ENCODE results near the gene GLTPD2.

DNA sequence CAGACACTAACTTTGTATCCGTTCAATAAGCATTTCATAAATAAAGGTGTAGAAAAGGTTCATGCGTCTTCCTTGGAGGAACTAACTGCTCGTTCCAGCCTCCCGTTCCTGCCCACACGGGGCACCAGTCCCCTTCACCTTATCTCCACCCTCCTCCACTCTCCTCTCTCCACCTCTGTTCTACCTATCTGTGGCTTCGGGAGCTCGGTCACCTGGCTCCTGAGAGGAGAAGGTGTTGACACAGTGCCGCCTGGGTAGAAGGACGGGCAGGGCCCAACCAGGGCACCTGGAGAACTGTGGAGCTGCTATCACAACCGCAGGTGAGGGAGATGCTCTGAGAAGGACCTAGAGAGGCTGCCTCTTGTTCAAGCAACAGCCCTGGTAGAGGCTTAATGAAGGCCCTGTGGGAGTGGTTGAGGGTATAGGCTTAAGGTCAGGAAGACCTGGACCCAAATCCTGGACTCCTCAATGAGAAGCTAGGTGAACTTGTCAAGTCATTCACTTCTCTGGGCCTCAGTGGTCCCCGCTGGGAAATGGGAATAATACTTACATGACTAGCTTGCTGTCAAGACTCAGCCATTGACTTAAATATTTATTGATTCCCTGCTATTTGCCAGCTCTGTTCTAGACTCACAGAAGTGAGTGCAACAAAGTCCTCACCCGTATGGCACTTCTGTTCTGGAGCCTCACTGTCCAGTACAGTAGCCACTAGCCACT is 34.8 kb downstream of the GLTPD2 start:
- TF ChIP-seq POLR2A (IDR thresholded peaks at IDR 0.05) (no peak), CTCF (IDR thresholded peaks at IDR 0.05) (no peak), EP300 (IDR thresholded peaks at IDR 0.05) (no peak)
